ENCODE data around the gene TLR10. TPM values are rescaled to one million over a fixed set of nuclear protein-coding genes. Genes with fewer than 3 reads are reported as not detected.
A peak's percentile ranks its signal among the peaks of the same experiment; 100 is the strongest.

TLR10 gene
- total and polyA plus RNA-seq, 12 donors = 0.01 to 0.39 (median 0.10) TPM; not detected in 7

DNA sequence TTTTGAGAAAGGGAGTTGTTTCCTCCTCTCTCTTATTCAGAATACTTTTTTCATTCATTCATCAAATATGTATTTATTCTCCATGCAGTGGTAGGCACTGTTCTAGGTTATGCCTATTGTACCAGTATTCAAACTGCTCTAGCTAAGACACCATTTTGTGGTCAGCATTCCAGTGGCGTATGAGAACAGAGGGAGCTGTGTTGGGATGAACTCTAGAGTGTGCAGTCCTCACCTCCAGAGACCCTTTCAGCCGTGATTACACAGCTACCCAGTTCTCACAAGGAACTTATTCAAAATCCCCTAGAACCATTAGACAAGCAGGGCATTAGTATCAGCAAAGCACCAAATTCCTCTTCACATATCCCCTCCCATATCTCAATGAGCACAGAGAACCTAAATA lies 17.6 kb upstream of the TLR10 start:
- peaks cover 0 to 41% (median 6%) of the 10 kb centered on the region in 9 donors for H3K4me1 ChIP-seq
- intact Hi-C loops (cut with DNase I) = loop anchor here in 2 of 10 donors (5.0 to 10.0 kb wide), 2 partner anchors 43 to 54 kb away; partner anchors contain the start of gene TLR6 (in 1 of the 2)
- peaks cover 0 to 29% (median 3%) of the 10 kb centered on the region in 11 donors for H3K9me3 ChIP-seq
- H3K27ac ChIP-seq = peak overlapping the region in 1 of 10 donors; percentile 90
- TF ChIP-seq, protein P1, sequence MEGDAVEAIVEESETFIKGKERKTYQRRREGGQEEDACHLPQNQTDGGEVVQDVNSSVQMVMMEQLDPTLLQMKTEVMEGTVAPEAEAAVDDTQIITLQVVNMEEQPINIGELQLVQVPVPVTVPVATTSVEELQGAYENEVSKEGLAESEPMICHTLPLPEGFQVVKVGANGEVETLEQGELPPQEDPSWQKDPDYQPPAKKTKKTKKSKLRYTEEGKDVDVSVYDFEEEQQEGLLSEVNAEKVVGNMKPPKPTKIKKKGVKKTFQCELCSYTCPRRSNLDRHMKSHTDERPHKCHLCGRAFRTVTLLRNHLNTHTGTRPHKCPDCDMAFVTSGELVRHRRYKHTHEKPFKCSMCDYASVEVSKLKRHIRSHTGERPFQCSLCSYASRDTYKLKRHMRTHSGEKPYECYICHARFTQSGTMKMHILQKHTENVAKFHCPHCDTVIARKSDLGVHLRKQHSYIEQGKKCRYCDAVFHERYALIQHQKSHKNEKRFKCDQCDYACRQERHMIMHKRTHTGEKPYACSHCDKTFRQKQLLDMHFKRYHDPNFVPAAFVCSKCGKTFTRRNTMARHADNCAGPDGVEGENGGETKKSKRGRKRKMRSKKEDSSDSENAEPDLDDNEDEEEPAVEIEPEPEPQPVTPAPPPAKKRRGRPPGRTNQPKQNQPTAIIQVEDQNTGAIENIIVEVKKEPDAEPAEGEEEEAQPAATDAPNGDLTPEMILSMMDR (IDR thresholded peaks at IDR 0.05) = no peak
- WGBS, 2 donors = 90 to 92% methylated on average over 2 of the region's 2 CpGs
- peaks cover 0 to 61% (median 21%) of the 10 kb centered on the region in 9 donors for H3K36me3 ChIP-seq
- ATAC-seq (no peak), DNase-seq (no peak)
- H3K27me3 ChIP-seq = no peaks in the 10 kb centered on the region
- peak overlapping the region in 1 of 10 donors; percentile 54 for H3K4me3 ChIP-seq

DNA sequence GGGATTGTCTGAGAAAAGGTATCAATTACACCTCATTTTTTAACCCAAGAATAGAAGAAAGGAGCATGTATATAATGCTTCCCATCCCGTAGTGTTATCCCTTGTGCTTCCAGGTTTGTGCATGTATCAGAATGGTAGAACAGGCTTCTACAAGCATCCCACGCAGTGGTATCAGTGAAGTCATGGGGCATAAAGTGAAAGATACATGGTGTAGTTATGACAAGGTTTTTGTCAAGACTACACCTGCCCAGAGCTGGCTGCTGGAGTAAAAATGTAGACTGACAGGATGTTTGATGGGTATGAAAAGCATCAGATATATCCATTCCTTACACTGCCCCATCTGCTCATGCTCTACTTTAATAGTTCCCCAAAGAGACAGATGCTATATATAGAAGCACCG lies 12.3 kb upstream of the TLR10 start:
- Histone ChIP-seq H3K9me3 (peaks cover 0 to 31% (median 3%) of the 10 kb centered on the region in 11 donors), H3K27me3 (no peaks in the 10 kb centered on the region), H3K36me3 (peaks cover 0 to 34% (median 15%) of the 10 kb centered on the region in 9 donors), H3K4me1 (peaks cover 0 to 29% (median 0%) of the 10 kb centered on the region in 9 donors), H3K27ac (peak overlapping the region in 1 of 10 donors; percentile 1), H3K4me3 (no peak overlapping the region)
- TF ChIP-seq, protein P1 (IDR thresholded peaks at IDR 0.05) = no peak
- WGBS, 2 donors = 78 to 79% methylated on average over 3 of the region's 3 CpGs
- ATAC-seq (no peak), DNase-seq (no peak)
- intact Hi-C loops (cut with DNase I) = no loop called here

DNA sequence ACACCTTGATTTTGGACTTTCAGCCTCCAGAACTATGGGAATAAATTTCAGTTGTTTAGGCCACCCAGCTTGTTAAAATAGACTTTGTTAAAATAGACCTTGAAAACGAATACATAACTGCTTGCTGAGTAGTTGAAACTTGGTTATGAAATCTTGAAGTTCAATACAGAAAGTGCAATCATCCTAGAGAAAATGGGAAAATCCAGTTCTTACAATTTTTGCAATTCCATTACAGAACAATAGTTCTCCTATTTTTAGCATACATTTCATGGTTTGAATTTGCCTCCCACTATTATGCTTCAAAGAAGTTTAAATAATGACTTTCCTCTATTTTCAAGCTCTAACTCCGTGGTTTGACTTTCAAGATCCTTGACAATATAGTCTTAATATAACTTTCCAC lies 11.3 kb upstream of the TLR10 start:
- Histone ChIP-seq H3K4me1 (peaks cover 0 to 32% (median 0%) of the 10 kb centered on the region in 9 donors), H3K9me3 (peaks cover 0 to 36% (median 3%) of the 10 kb centered on the region in 11 donors), H3K4me3 (no peak overlapping the region), H3K27me3 (no peaks in the 10 kb centered on the region), H3K36me3 (peaks cover 0 to 24% (median 10%) of the 10 kb centered on the region in 9 donors), H3K27ac (peak overlapping the region in 1 of 10 donors; percentile 29)
- intact Hi-C loops (cut with DNase I) = no loop called here
- 70 to 80% methylated on average over 2 of the region's 2 CpGs for WGBS, 2 donors
- TF ChIP-seq, protein P1 (IDR thresholded peaks at IDR 0.05) = no peak
- ATAC-seq (no peak), DNase-seq (no peak)

DNA sequence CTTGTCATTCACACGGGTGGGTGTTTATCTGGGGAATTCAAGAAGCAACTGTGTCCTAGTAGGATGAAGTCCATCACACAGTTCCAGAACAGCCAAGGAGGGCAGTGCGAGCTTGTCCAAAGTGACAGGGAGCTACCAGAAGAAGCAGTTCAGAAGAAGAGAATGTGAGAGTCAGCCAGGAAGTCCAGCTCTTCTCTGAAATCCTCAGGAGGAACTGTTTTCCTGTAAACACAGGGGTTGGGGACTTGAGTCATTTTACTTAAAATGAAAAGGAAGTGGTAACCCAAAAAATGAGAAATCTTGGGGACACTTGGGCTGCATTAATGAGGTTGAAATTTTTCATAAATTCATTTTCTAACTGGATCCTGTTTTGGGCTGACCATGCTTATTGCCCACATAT lies 8.2 kb upstream of the TLR10 start:
- 62 to 71% methylated on average over 2 of the region's 2 CpGs for WGBS, 2 donors
- peak overlapping the region in 2 of 10 donors; percentile 41 to 84 for H3K27ac ChIP-seq
- H3K9me3 ChIP-seq = peaks cover 0 to 17% (median 0%) of the 10 kb centered on the region in 11 donors
- intact Hi-C loops (cut with DNase I) = no loop called here
- TF ChIP-seq, protein P1 (IDR thresholded peaks at IDR 0.05) = no peak
- ATAC-seq (peak in 1 of 8 donors; percentile 44), DNase-seq (no peak)
- peaks cover 0 to 55% (median 0%) of the 10 kb centered on the region in 9 donors for H3K4me1 ChIP-seq
- no peaks in the 10 kb centered on the region for H3K36me3 ChIP-seq
- H3K4me3 ChIP-seq = no peak overlapping the region
- H3K27me3 ChIP-seq = no peaks in the 10 kb centered on the region

All from heart right ventricle (tissue), 16 donors.